Activated B cell treated with CpG ODN at 0.5 μM for 24 hours (primary cell): ENCODE measurements around the gene PECR. TPM values are rescaled to one million over a fixed set of nuclear protein-coding genes. Genes with fewer than 3 reads are reported as not detected.

Source experiments
- ATAC-seq: fragments of 200-7000 bp; cut with Tn5 transposase; one replicate; pipeline ENCODE4 v1.10.0; 2021; ENCODE audit warnings: low read depth, mild to moderate bottlenecking, moderate library complexity
- CTCF ChIA-PET: fragments of 350-600 bp; sonication (Branson Sonifier 250); formaldehyde crosslinking; loops from one replicate; lab custom pipeline; 2021; ENCODE audit warnings: antibody characterized with exemption; lab: Charles Lee
- POLR2A ChIA-PET: fragments of 350-600 bp; sonication (Branson Sonifier 250); formaldehyde crosslinking; loops from one replicate; lab custom pipeline; 2021; ENCODE audit warnings: antibody characterized with exemption; lab: Charles Lee
- DNase-seq: peaks from one replicate; pipeline ENCODE4 v3.0.0; 2022
- H3K27ac Mint-ChIP-seq: one replicate; pipeline ENCODE4 v1.8.0; 2020; ENCODE audit warnings: mixed read lengths
- H3K27me3 Mint-ChIP-seq: one replicate; pipeline ENCODE4 v1.8.0; 2021; ENCODE audit warnings: mixed read lengths
- H3K36me3 Mint-ChIP-seq: one replicate; pipeline ENCODE4 v1.8.0; 2021; ENCODE audit warnings: low read depth, mixed read lengths
- H3K4me1 Mint-ChIP-seq: one replicate; pipeline ENCODE4 v1.8.0; 2021; ENCODE audit warnings: mixed read lengths
- H3K4me3 Mint-ChIP-seq: one replicate; pipeline ENCODE4 v1.8.0; 2020; ENCODE audit warnings: mild to moderate bottlenecking, mixed read lengths
- H3K9me3 Mint-ChIP-seq: one replicate; pipeline ENCODE4 v1.8.0; 2020; ENCODE audit warnings: mixed read lengths
- intact Hi-C: fragments of 100-400 bp; cut with micrococcal nuclease; formaldehyde crosslinking; loops from one replicate; pipeline ENCODE4 v1.15.1; 2024
- total RNA-seq: library from RNA; stranded (reverse); gene quantifications from 2 replicates; pipeline ENCODE4 v1.2.3, GENCODE V29; 2022
- TF ChIP-seq, protein P1 (sequence below): fragments of 200-600 bp; IDR thresholded peaks from one replicate; pipeline ENCODE4 v1.8.0; 2022; ENCODE audit warnings: antibody characterized with exemption, mild to moderate bottlenecking

Gene PECR
- total RNA-seq, 1 donor from 2014 or later, result 10.0 TPM

DNA sequence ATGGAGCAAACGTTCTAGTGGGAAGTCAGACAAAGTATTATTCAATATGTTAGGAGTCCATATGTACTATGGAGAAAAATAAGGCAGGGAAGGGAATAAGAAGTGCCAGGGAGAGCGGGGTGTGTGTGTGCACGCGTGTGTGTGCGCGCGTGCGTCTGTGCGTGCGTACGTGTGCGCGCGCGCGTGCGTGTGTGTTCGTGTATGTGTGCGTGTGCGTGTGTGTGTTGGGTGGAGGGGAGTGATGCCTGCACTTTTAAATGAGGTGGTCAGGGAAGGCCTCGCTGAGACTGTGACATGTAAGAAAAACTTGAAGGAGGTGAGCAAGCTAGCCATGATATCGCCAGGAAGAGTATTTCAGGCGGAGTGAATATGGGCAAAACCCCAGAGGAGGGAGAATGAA lies 66.6 kb downstream of the PECR start:
- ATAC-seq (no peak), DNase-seq (no peak)
- peaks cover 2% of the 10 kb centered on the region for H3K9me3 Mint-ChIP-seq
- ChIA-PET POLR2A (interaction anchor here (3.2 kb wide), 1 partner anchor 9 kb away, joined by 18 read pairs; no protein-coding TSS in a partner anchor), CTCF (interaction anchor here (1.0 kb wide), 1 partner anchor 19 kb away, joined by 3 read pairs; no protein-coding TSS in a partner anchor)
- no peak overlapping the region for H3K4me3 Mint-ChIP-seq
- H3K36me3 Mint-ChIP-seq, result peaks cover 6% of the 10 kb centered on the region
- peaks cover 55% of the 10 kb centered on the region for H3K4me1 Mint-ChIP-seq
- H3K27ac Mint-ChIP-seq, result no peak overlapping the region
- TF ChIP-seq, protein P1, sequence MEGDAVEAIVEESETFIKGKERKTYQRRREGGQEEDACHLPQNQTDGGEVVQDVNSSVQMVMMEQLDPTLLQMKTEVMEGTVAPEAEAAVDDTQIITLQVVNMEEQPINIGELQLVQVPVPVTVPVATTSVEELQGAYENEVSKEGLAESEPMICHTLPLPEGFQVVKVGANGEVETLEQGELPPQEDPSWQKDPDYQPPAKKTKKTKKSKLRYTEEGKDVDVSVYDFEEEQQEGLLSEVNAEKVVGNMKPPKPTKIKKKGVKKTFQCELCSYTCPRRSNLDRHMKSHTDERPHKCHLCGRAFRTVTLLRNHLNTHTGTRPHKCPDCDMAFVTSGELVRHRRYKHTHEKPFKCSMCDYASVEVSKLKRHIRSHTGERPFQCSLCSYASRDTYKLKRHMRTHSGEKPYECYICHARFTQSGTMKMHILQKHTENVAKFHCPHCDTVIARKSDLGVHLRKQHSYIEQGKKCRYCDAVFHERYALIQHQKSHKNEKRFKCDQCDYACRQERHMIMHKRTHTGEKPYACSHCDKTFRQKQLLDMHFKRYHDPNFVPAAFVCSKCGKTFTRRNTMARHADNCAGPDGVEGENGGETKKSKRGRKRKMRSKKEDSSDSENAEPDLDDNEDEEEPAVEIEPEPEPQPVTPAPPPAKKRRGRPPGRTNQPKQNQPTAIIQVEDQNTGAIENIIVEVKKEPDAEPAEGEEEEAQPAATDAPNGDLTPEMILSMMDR, result no peak
- no peaks in the 10 kb centered on the region for H3K27me3 Mint-ChIP-seq
- intact Hi-C loops, result loop anchor here (5.0 to 10.0 kb wide), 2 partner anchors 203 to 480 kb away; partner anchors contain the start of gene RPL37A

- H3K27me3 Mint-ChIP-seq, result no peaks in the 10 kb centered on the region
- intact Hi-C loops, result loop anchor here (5.0 to 10.0 kb wide), 2 partner anchors 202 to 481 kb away; partner anchors contain the start of gene RPL37A
- H3K4me1 Mint-ChIP-seq, result peaks cover 60% of the 10 kb centered on the region
- POLR2A ChIA-PET, result no interaction called here
- H3K4me3 Mint-ChIP-seq, result peak overlapping the region; percentile 72
- peaks cover 6% of the 10 kb centered on the region for H3K36me3 Mint-ChIP-seq
- DNase-seq (no peak), ATAC-seq (no peak)
- TF ChIP-seq, protein P1, result no peak
- H3K9me3 Mint-ChIP-seq, result peaks cover 2% of the 10 kb centered on the region
- H3K27ac Mint-ChIP-seq, result peak overlapping the region; percentile 36
- CTCF ChIA-PET, result interaction anchor here (0.8 to 1.4 kb wide), 3 partner anchors 9 to 13 kb away, joined by 3 to 4 read pairs (median 3); no protein-coding TSS in a partner anchor
These were observed 67.6 kb downstream of the PECR start for GRCh38 chr2:216014006-216014405.

GRCh38 chr2:216013080-216013909 lies 68.3 kb downstream of the PECR start, which contains the start of gene MREG:
Gene MREG (minus strand): TSS chr2:216013551. CDS start chr2:216013327, 224 bp downstream.
- Mint-ChIP-seq H3K4me1 (peaks cover 66% of the 10 kb centered on the region), H3K36me3 (peaks cover 4% of the 10 kb centered on the region), H3K4me3 (peak within 1 kb of the TSS; percentile 89), H3K27ac (peak within 1 kb of the TSS; percentile 76), H3K27me3 (no peaks in the 10 kb centered on the region), H3K9me3 (no peaks in the 10 kb centered on the region)
- CTCF ChIA-PET, result interaction anchor here (0.8 to 1.5 kb wide), 5 partner anchors 8 to 63 kb away, joined by 3 to 5 read pairs (median 3); no protein-coding TSS in a partner anchor
- TF ChIP-seq, protein P1, result no peak
- intact Hi-C loops, result loop anchor here (1.0 to 10.0 kb wide), 5 partner anchors 8 to 482 kb away; partner anchors contain the start of genes RPL37A and SMARCAL1
- DNase-seq (peak; percentile 79), ATAC-seq (peak; percentile 84)
- POLR2A ChIA-PET, result no interaction called here

DNA sequence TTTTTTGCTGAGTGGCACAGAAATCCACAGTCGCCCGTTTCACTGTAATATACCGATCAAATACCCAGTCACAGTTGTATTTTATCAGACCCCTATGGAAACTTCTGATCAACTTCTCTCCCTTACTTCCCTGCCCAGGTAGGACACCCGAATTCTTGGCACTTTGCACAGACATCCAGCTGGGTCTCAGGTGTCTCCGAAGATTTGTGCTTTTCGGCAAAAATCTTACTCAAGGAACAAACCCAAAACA lies 68.9 kb downstream of the PECR start:
- ATAC-seq (no peak), DNase-seq (no peak)
- Mint-ChIP-seq H3K27ac (peak overlapping the region; percentile 76), H3K36me3 (peaks cover 4% of the 10 kb centered on the region), H3K4me1 (peaks cover 68% of the 10 kb centered on the region), H3K9me3 (no peaks in the 10 kb centered on the region), H3K27me3 (no peaks in the 10 kb centered on the region), H3K4me3 (peak overlapping the region; percentile 89)
- intact Hi-C loops, result loop anchor here (1.0 to 10.0 kb wide), 5 partner anchors 7 to 482 kb away; partner anchors contain the start of genes RPL37A and SMARCAL1
- POLR2A ChIA-PET, result no interaction called here
- CTCF ChIA-PET, result interaction anchor here (1.1 to 1.5 kb wide), 3 partner anchors 11 to 62 kb away, joined by 3 to 6 read pairs (median 5); no protein-coding TSS in a partner anchor
- TF ChIP-seq, protein P1, result no peak
